HG02763 (cell line): ENCODE measurements around the gene STYXL1.
A peak's percentile ranks its signal among the peaks of the same experiment; 100 is the strongest.
"Not testable (repeated sequence)": the region's sequence is repeated elsewhere in the genome, so short reads cannot be mapped to it uniquely, and the experiment has no call there.

Experiments used
- ATAC-seq: cut with Tn5 transposase; IDR thresholded peaks from one replicate; pipeline ENCODE4 v1.9.1; 2021; ENCODE audit warnings: mild to moderate bottlenecking, moderate library complexity; ENCODE audit not compliant: unreplicated experiment

The STYXL1 gene

GRCh38 chr7:76047811-76048667 lies at the start of gene STYXL1, which contains the start of gene MDH2:
Gene STYXL1, minus strand, starts transcription at chr7:76048000. Its CDS starts 17,477 bp downstream, at chr7:76030523.
Gene MDH2, plus strand, starts transcription at chr7:76048106. Its CDS starts 55 bp downstream, at chr7:76048161.
- peak; percentile 94 for ATAC-seq

DNA sequence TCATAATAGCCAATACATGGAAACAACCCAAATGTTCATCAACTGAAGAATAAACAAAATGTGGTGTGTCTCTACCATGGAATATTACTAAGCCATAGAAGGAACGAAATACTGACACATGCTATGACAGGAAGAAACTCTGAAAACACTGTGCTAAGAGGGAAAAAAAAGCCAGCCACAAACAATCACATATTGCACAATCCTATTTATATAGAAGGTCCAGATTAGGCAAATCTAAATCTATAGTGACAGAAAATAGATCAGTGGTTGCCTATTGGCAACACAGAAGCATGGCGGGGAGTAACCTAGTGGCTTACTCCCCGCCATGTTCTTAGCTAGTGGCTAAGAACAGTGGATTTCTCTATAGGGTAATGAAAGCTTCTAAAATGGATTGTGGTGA lies 48.1 kb upstream of the STYXL1 start:
- no peak for ATAC-seq

- not testable (repeated sequence) for ATAC-seq
Observed at GRCh38 chr7:76094326-76094725, 46.5 kb upstream of the STYXL1 start.

- ATAC-seq: not testable (repeated sequence)
Observed at GRCh38 chr7:76093531-76093930, 45.7 kb upstream of the STYXL1 start.

- no peak for ATAC-seq
Observed at GRCh38 chr7:76091506-76091905, 43.7 kb upstream of the STYXL1 start.

GRCh38 chr7:76089865-76090475 lies 42.2 kb upstream of the STYXL1 start:
- ATAC-seq: no peak

DNA sequence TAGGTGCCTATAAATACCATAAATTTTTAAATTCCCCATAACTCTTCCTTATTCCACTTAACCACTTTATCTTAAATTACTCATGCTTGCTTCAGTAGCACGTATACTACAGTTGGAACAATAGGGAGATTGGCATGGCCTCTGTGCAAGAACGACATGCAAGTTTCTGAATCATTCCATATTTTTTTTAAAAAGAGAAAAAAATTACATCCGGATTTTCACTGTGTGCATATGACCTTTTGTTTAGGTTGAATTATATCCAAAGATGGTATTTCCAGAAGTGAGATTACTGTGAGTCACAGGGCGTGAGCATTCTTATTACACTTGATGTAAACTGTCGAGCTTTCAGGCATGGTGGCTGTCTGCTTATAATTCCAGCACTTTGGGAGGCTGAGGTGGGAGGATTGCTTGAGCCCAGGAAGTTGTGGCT lies 39.6 kb upstream of the STYXL1 start:
- ATAC-seq: not testable (repeated sequence)

DNA sequence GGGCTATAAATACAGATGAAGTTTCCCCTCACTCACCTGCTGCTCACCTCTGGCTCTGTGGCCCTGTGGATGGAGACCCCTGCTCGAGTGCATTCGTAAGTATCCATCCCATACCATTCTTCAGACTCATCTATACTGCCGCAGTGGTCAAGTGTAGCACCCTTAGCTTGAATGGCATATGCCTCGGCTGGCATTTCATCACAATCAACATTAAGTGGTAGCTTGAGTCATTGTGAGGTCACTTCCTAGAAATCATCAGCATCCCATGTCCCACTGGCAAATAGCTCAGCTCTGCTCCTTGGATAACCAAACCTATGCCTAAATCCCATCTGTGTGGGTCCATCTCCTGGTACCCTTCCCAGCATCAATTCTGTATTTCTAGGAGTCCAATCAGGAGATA lies 38.3 kb upstream of the STYXL1 start:
- ATAC-seq: no peak

- ATAC-seq: not testable (repeated sequence)
Observed at GRCh38 chr7:76084115-76084514, 36.3 kb upstream of the STYXL1 start.

DNA sequence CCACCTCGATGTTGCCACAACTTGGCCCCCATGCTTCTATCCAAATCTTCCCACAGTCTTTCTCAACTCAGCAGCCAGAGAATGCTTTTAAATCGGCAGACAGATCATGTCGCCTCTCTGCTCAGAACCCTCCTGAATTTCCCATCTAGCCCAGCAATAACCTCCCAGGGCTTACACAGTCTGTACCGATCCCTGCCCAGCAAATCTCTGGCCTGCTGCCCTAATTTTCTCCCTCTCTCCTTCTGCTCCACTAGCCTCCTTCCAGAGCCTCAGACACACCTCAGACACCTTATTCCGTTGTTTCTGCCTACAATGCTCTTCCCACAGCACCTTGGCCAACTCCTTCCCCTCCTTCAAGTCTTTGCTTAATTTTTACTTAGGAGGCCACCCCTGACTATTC lies 32.4 kb upstream of the STYXL1 start:
- no peak for ATAC-seq

GRCh38 chr7:76077435-76077834 lies 29.6 kb upstream of the STYXL1 start:
- ATAC-seq: no peak

- no peak for ATAC-seq
Observed at GRCh38 chr7:76076995-76077394, 29.2 kb upstream of the STYXL1 start.

- no peak for ATAC-seq
Observed at GRCh38 chr7:76074972-76075370, 27.2 kb upstream of the STYXL1 start.

DNA sequence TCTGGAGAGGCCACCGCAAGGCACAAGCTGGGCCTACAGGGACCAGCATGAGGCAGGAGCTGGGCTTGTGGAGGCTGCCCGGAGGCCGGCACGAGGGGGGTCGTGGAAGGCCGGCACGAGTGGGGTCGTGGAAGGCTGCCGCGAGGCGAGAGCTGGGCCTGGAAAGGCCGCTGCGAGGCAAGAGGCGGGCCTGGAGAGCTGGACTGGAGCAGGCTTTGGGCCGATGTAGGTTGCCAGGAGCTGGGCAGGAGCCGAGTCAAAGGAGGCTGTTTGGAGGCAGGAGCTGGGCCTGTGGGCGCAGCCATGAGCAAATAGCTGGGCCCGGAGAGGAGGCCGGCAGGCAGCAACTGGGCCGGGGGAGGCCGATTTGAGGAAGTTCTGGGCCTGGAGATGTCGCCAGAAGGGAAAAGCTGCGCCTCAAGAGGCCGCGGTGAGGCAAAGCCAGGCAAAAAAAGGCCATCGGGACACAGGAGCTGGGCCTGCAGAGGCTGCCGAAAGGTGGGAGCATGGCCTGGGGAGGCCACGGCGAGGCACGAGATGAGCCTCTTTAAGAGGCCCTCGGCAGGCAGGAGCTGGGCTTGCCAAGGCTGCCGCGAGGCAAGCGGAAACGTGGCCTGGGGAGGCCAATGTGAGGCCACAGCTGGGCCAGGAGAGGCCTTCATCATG lies 26.6 kb upstream of the STYXL1 start:
- no peak for ATAC-seq

DNA sequence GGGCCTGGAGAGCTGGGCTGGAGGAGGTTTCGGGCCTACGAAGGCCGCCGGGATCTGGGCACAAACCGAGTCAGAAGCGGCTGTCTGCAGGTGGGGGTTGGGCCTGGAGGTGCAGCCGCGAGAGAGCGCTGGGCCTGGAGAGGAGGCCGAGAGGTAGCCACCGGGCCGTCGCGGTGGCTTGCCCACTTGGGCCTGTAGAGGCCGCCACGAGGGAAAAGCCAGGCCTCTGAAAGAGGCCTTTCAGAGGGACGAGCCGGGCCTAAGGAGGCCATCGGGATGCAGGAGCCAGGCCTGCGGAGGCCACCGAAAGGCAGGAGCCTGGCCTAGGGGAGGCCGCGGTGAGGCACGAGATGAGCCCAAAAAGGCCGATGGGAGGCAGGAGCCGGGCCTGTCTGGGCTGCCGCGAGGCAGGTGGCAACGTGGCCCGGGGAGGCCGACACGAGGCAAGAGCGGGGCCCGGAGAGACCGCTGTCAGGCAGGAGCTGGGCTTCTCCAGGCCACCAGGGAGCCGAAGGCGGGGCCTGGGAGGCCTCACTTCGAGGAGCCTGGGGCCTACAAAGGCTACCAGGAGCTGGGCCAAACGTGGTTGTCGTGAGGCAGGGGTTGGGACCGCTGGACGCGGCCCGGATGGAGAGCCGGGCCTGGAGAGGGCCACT lies 25.7 kb upstream of the STYXL1 start:
- no peak for ATAC-seq

DNA sequence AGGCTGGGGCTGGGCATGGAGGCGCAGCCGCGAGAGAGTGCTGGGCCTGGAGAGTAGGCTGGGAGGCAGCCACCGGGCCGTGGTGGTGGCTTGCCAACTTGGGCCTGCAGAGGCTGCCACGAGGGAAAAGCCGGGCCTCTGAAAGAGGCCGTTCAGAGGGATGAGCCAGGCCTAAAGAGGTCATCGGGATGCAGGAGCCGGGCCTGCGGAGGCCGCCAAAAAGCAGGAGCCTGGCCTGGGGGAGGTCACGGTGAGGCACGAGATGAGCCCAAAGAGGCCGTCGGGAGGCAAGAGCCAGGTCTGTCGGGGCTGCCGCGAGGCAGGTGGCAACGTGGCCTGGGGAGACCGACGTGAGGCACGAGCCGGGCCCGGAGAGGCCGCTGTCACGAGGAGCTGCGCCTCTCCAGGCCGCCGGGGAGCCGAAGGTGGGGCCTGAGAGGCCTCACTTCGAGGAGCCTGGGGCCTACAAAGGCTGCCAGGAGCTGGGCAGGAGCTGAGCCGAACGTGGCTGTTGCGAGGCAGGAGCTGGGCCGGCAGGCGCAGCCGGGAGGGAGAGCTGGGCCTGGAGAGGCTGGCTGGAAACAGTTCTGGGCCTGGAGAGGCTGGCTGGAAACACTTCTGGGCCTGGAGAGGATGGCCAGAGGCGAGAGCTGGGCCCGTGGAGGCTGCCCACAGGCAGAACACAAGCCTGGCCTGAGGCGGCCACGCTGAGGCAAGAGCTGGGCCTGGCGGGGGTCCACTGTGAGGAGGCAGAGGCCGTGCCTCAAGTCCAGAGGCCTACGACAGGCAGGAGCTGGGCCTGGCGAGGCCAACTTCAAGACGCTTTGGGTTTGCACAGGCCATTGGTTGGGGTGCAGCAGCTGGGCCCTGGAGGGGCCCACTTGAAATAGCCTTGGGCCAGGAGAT lies 24.7 kb upstream of the STYXL1 start:
- ATAC-seq: no peak

- no peak for ATAC-seq
Observed at GRCh38 chr7:76071316-76072242, 23.8 kb upstream of the STYXL1 start.

GRCh38 chr7:76069238-76069638 lies 21.4 kb upstream of the STYXL1 start:
- ATAC-seq: no peak
